ENCODE measurements around the gene ST3GAL3.

Gene ST3GAL3

GRCh38 chr1:43844114-43844513 is 136.8 kb downstream of the ST3GAL3 start:
- no peak overlapping the region for H3K27ac ChIP-seq (replicated peaks)
- TF ChIP-seq, protein P1, sequence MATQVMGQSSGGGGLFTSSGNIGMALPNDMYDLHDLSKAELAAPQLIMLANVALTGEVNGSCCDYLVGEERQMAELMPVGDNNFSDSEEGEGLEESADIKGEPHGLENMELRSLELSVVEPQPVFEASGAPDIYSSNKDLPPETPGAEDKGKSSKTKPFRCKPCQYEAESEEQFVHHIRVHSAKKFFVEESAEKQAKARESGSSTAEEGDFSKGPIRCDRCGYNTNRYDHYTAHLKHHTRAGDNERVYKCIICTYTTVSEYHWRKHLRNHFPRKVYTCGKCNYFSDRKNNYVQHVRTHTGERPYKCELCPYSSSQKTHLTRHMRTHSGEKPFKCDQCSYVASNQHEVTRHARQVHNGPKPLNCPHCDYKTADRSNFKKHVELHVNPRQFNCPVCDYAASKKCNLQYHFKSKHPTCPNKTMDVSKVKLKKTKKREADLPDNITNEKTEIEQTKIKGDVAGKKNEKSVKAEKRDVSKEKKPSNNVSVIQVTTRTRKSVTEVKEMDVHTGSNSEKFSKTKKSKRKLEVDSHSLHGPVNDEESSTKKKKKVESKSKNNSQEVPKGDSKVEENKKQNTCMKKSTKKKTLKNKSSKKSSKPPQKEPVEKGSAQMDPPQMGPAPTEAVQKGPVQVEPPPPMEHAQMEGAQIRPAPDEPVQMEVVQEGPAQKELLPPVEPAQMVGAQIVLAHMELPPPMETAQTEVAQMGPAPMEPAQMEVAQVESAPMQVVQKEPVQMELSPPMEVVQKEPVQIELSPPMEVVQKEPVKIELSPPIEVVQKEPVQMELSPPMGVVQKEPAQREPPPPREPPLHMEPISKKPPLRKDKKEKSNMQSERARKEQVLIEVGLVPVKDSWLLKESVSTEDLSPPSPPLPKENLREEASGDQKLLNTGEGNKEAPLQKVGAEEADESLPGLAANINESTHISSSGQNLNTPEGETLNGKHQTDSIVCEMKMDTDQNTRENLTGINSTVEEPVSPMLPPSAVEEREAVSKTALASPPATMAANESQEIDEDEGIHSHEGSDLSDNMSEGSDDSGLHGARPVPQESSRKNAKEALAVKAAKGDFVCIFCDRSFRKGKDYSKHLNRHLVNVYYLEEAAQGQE (IDR thresholded peaks at IDR 0.05; ENCODE audit: insufficient replicate concordance, low read depth) = no peak
- TF ChIP-seq CTCF (IDR thresholded peaks at IDR 0.05; ENCODE audit: insufficient read depth, low read length) = no peak
- TF ChIP-seq GABPA (IDR thresholded peaks at IDR 0.05; ENCODE audit: low read depth) = no peak
- TF ChIP-seq SPI1 (IDR thresholded peaks at IDR 0.05; ENCODE audit: borderline replicate concordance, low read depth) = no peak
- TF ChIP-seq POLR2AphosphoS5 (IDR thresholded peaks at IDR 0.05; ENCODE audit: low read depth) = no peak
- H3K4me3 ChIP-seq (replicated peaks; ENCODE audit: insufficient read depth, low read length) = no peak overlapping the region
- no peaks in the 10 kb centered on the region for H3K27me3 ChIP-seq (ENCODE audit: insufficient read depth, poor library complexity, severe bottlenecking)
- no peak for DNase-seq (ENCODE audit: low read depth in 1 of 2, low spot score in 1 of 2)

DNA sequence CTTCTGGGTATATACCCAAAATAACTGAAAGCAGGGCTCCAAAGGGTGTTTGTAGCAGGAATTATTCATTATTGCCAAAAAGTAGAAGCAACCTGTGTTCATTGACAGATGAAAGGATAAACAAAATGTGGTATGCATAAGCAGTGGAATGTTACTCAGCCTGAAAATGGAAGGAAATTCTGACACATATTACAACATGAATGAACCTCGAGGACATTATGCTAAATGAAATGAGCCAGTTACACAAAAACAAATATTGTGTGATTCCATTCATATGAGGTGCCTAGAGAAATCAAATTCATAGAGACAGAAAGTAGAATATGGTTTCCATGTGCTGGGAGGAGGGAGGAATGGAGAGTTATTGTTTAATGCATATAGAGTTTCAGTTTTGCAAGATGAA is 140.0 kb downstream of the ST3GAL3 start:
- no peak for DNase-seq (ENCODE audit: low read depth in 1 of 2, low spot score in 1 of 2)
- Histone ChIP-seq H3K4me3 (replicated peaks; ENCODE audit: insufficient read depth, low read length) (no peak overlapping the region), H3K27me3 (ENCODE audit: insufficient read depth, poor library complexity, severe bottlenecking) (no peaks in the 10 kb centered on the region), H3K27ac (replicated peaks) (no peak overlapping the region)
- no peak for TF ChIP-seq CTCF (IDR thresholded peaks at IDR 0.05; ENCODE audit: insufficient read depth, low read length)
- TF ChIP-seq POLR2AphosphoS5 (IDR thresholded peaks at IDR 0.05; ENCODE audit: low read depth) = no peak
- no peak for TF ChIP-seq SPI1 (IDR thresholded peaks at IDR 0.05; ENCODE audit: borderline replicate concordance, low read depth)
- TF ChIP-seq, protein P1 (IDR thresholded peaks at IDR 0.05; ENCODE audit: insufficient replicate concordance, low read depth) = no peak
- no peak for TF ChIP-seq GABPA (IDR thresholded peaks at IDR 0.05; ENCODE audit: low read depth)

DNA sequence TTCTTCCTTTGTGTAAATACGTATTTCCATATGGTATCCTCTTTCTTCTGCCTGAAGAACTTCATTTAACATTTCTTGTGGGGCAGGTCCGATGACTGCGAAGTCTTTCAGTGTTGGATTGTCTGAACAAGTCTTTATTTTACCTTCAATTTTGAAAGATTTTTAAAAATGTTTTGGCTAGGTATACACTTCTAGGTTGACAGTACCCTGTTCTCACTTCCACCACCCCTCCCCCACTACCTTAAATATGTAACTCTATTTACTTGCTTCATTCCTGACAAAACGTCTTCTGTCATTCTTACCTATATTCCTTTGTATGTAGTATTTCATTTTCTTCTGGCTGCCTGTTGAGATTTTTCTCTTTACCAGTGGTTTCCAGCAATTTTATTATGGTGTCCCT is 140.5 kb downstream of the ST3GAL3 start:
- no peaks in the 10 kb centered on the region for H3K27me3 ChIP-seq (ENCODE audit: insufficient read depth, poor library complexity, severe bottlenecking)
- TF ChIP-seq CTCF (IDR thresholded peaks at IDR 0.05; ENCODE audit: insufficient read depth, low read length) = no peak
- TF ChIP-seq, protein P1 (IDR thresholded peaks at IDR 0.05; ENCODE audit: insufficient replicate concordance, low read depth) = no peak
- no peak for DNase-seq (ENCODE audit: low read depth in 1 of 2, low spot score in 1 of 2)
- no peak overlapping the region for H3K4me3 ChIP-seq (replicated peaks; ENCODE audit: insufficient read depth, low read length)
- no peak overlapping the region for H3K27ac ChIP-seq (replicated peaks)

Data from HL-60 (cell line).